ENCODE results near the gene RELT.

The RELT gene

GRCh38 chr11:73389916-73390315 lies 13.7 kb downstream of the RELT start:
- no peak for DNase-seq

GRCh38 chr11:73390601-73391565 lies 14.7 kb downstream of the RELT start:
- no peak for DNase-seq

- no peak for DNase-seq
These were observed 15.5 kb downstream of the RELT start for GRCh38 chr11:73391665-73392064.

GRCh38 chr11:73392108-73393010 lies 16.2 kb downstream of the RELT start:
- DNase-seq, result no peak

- DNase-seq, result no peak
These were observed 16.8 kb downstream of the RELT start for GRCh38 chr11:73393011-73393380.

GRCh38 chr11:73393479-73394415 lies 17.5 kb downstream of the RELT start:
- DNase-seq, result peak in 48 of 56 donors; percentile 13 to 89 (median 52)

GRCh38 chr11:73394416-73395296 lies 18.5 kb downstream of the RELT start:
- no peak for DNase-seq

- no peak for DNase-seq
These were observed 19.4 kb downstream of the RELT start for GRCh38 chr11:73395297-73396208.

GRCh38 chr11:73396251-73396930 lies 20.2 kb downstream of the RELT start:
- no peak for DNase-seq

GRCh38 chr11:73396985-73397384 lies 20.8 kb downstream of the RELT start:
- DNase-seq, result no peak

GRCh38 chr11:73397468-73398131 lies 21.4 kb downstream of the RELT start:
- DNase-seq, result no peak

GRCh38 chr11:73398132-73398526 lies 21.9 kb downstream of the RELT start:
- DNase-seq, result no peak

- DNase-seq, result no peak
These were observed 22.5 kb downstream of the RELT start for GRCh38 chr11:73398721-73399120.

GRCh38 chr11:73399159-73399590 lies 23.0 kb downstream of the RELT start:
- DNase-seq, result no peak

GRCh38 chr11:73399636-73400035 lies 23.4 kb downstream of the RELT start:
- DNase-seq, result no peak

- DNase-seq, result no peak
These were observed 24.1 kb downstream of the RELT start for GRCh38 chr11:73400293-73400692.

GRCh38 chr11:73401217-73401923 lies 25.2 kb downstream of the RELT start:
- DNase-seq, result no peak

Data from nucleus accumbens (tissue), 56 donors.